HepG2 (cell line): ENCODE data around the gene LANCL3. TPM values are rescaled to one million over a fixed set of nuclear protein-coding genes. Genes with fewer than 3 reads are reported as not detected.

ENCODE experiments used
- ATAC-seq: fragments of 200-7000 bp; cut with Tn5 transposase; 3 replicates; pipeline ENCODE4 v1.9.1; 2020; ENCODE audit warnings: mild to moderate bottlenecking, moderate library complexity
- BruUV-seq: library from RNA; stranded (reverse); fragments of 400-500 nt; replicated peaks from 2 replicates; lab custom pipeline; 2021; lab: Mats Ljungman, UMichigan
- CTCF ChIA-PET: fragments of 300-600 bp; formaldehyde crosslinking; extraction: SDS; loops from one replicate; lab custom pipeline; 2021; ENCODE audit warnings: low total read pairs, inconsistent platforms, low intra/inter-chr PET ratio; lab: Yijun Ruan, JAX
- POLR2A ChIA-PET: fragments of 350-600 bp; sonication (Branson Sonifier 250); formaldehyde crosslinking; loops from one replicate; lab custom pipeline; 2020; ENCODE audit warnings: antibody characterized with exemption, inconsistent platforms; lab: Yijun Ruan, JAX
- DNase-seq: peaks from one replicate; pipeline ENCODE4 v3.0.0-alpha.2; 2015; ENCODE audit warnings: low spot score
- FAIRE-seq: peaks from 3 replicates; lab custom pipeline; 2011; peaks lifted over from hg19 to GRCh38; lab: Jason Lieb, UNC
- H2AFZ ChIP-seq: one replicate; pipeline ENCODE4 v1.6.1; 2011; ENCODE audit warnings: low read length, inconsistent platforms
- H3K27ac ChIP-seq: fragments of 300-600 bp; 3 replicates; pipeline ENCODE4 v1.8.0; 2011; ENCODE audit warnings: mixed run types, mild to moderate bottlenecking, mixed read lengths, low read length, inconsistent platforms; ENCODE audit not compliant: insufficient read depth; ENCODE audit errors: extremely low read length
- H3K27me3 ChIP-seq, 2 experiments: fragments of 200-600 bp in 1 of 2; 2 replicates in 1 of 2; 3 replicates in 1 of 2; pipeline versions ENCODE4 v1.6.0 to v1.8.0; 2011; ENCODE audit warnings: low read length in 2 of 2, mild to moderate bottlenecking in 2 of 2, moderate library complexity in 2 of 2, inconsistent platforms in 1 of 2; ENCODE audit not compliant: insufficient read depth in 2 of 2, control insufficient read depth in 1 of 2
- H3K36me3 ChIP-seq, 2 experiments: fragments of 200-600 bp in 1 of 2; replicated peaks in 1 of 2; 2 replicates in 1 of 2; 3 replicates in 1 of 2; pipeline versions ENCODE4 v1.5.1 to v1.8.0; 2011; ENCODE audit warnings: low read length in 2 of 2, inconsistent platforms in 1 of 2; ENCODE audit not compliant: insufficient read depth in 2 of 2, control insufficient read depth in 1 of 2
- H3K4me1 ChIP-seq: 2 replicates; pipeline ENCODE4 v1.5.1; 2012; ENCODE audit warnings: low read length, inconsistent platforms; ENCODE audit not compliant: insufficient read depth
- H3K4me2 ChIP-seq: 2 replicates; pipeline ENCODE4 v1.6.0; 2011; ENCODE audit warnings: low read depth, low read length, inconsistent platforms
- H3K4me3 ChIP-seq, 3 experiments: fragments of 200-600 bp in 1 of 3; sonication (generic), shearing (Covaris generic) in 1 of 3; replicated peaks in 1 of 3; 2 replicates each; pipeline ENCODE4 v1.5.1; 2011 to 2016; ENCODE audit warnings: low read length in 3 of 3, inconsistent platforms in 2 of 3, low read depth in 2 of 3, mild to moderate bottlenecking in 2 of 3, control low read depth in 1 of 3, mixed read lengths in 1 of 3; ENCODE audit not compliant: insufficient read depth in 1 of 3
- H3K79me2 ChIP-seq: one replicate; pipeline ENCODE4 v1.6.1; 2011; ENCODE audit warnings: low read length, inconsistent platforms; ENCODE audit not compliant: insufficient read depth
- H3K9ac ChIP-seq: 2 replicates; pipeline ENCODE4 v1.6.0; 2011; ENCODE audit warnings: mild to moderate bottlenecking, low read depth, low read length, inconsistent platforms; ENCODE audit not compliant: insufficient read depth
- H3K9me3 ChIP-seq: 2 replicates; pipeline ENCODE4 v1.5.1; 2012; ENCODE audit warnings: mild to moderate bottlenecking, low read length
- H4K20me1 ChIP-seq: 2 replicates; pipeline ENCODE4 v1.6.0; 2011; ENCODE audit warnings: inconsistent platforms, mild to moderate bottlenecking, low read length, moderate library complexity; ENCODE audit not compliant: insufficient read depth
- CEBPZ ChIP-seq: IDR thresholded peaks from 2 replicates; pipeline ENCODE4 v1.6.1; 2012; ENCODE audit warnings: low read length, improper control_type of control experiment
- CERS6 ChIP-seq: sonication (generic); formaldehyde crosslinking; IDR thresholded peaks from 2 replicates; pipeline ENCODE4 v1.5.0; 2020; ENCODE audit warnings: missing genetic modification reagents
- ELK4 ChIP-seq: sonication (generic); formaldehyde crosslinking; IDR thresholded peaks from 2 replicates; pipeline ENCODE4 v1.9.0; 2021; ENCODE audit warnings: missing genetic modification reagents, borderline replicate concordance
- MAX ChIP-seq: IDR thresholded peaks from 2 replicates; pipeline ENCODE4 v1.6.1; 2012; ENCODE audit warnings: inconsistent platforms
- MLLT10 ChIP-seq: sonication (generic); formaldehyde crosslinking; IDR thresholded peaks from 2 replicates; pipeline ENCODE4 v1.4.0; 2020; ENCODE audit warnings: missing genetic modification reagents
- MXD3 ChIP-seq: IDR thresholded peaks from 2 replicates; pipeline ENCODE4 v1.6.1; 2016; ENCODE audit warnings: mild to moderate bottlenecking, missing biosample characterization, missing genetic modification reagents
- SIX1 ChIP-seq: sonication (generic); formaldehyde crosslinking; IDR thresholded peaks from 2 replicates; pipeline ENCODE4 v1.4.0; 2020; ENCODE audit warnings: missing genetic modification reagents, borderline replicate concordance
- SNAPC4 ChIP-seq: sonication (generic); formaldehyde crosslinking; IDR thresholded peaks from 2 replicates; pipeline ENCODE4 v1.4.0; 2020; ENCODE audit warnings: mild to moderate bottlenecking, missing genetic modification reagents
- SP5 ChIP-seq: IDR thresholded peaks from 2 replicates; pipeline ENCODE4 v1.6.1; 2016; ENCODE audit warnings: low read depth, borderline replicate concordance
- XBP1 ChIP-seq: sonication (generic); formaldehyde crosslinking; IDR thresholded peaks from 2 replicates; pipeline ENCODE4 v1.5.0; 2020; ENCODE audit warnings: missing genetic modification reagents
- ZFYVE20 ChIP-seq: sonication (generic); formaldehyde crosslinking; IDR thresholded peaks from 2 replicates; pipeline ENCODE4 v1.8.0; 2023; ENCODE audit warnings: low read depth, mild to moderate bottlenecking, moderate library complexity, missing genetic modification reagents, borderline replicate concordance
- ZNF256 ChIP-seq: sonication (generic); formaldehyde crosslinking; conservative IDR thresholded peaks from 2 replicates; pipeline ENCODE4 v1.4.0; 2020; ENCODE audit warnings: missing genetic modification reagents
- WGBS: methylation state at CpG from one replicate; pipeline ENCODE4 v1.1.6; 2017; ENCODE audit warnings: low lambda C conversion rate; 5-methylcytosine and 5-hydroxymethylcytosine counted together
- in situ Hi-C: cut with HindIII; loops from 2 replicates; pipeline ENCODE4 v1.10.0; 2017; ENCODE audit warnings: low pct_unique_long_range_greater_than_20kb; ENCODE audit not compliant: extremely low pct_ligation_motif_present
- intact Hi-C: fragments of 100-400 bp; cut with micrococcal nuclease; formaldehyde crosslinking; loops from one replicate; pipeline ENCODE4 v1.10.0; 2022; ENCODE audit not compliant: unreplicated experiment
- polyA plus RNA-seq, 8 experiments: library from polyadenylated mRNA; depleted of rRNA in 3 of 8; stranded (reverse) in 7 of 8; unstranded in 1 of 8; fragments of >200 nt; fragmentation: Illumina TruSeq in 4 of 8; extraction: Trizol in 4 of 8; gene quantifications; 2 replicates each; pipeline versions ENCODE4 v1.2.1 to v1.2.3, GENCODE V29; 2011 to 2016; ENCODE audit warnings: low read depth in 4 of 8, missing spikeins in 1 of 8, mixed read lengths in 1 of 8; ENCODE audit not compliant: insufficient read depth in 1 of 8
- total RNA-seq, 5 experiments: library from RNA; depleted of rRNA; stranded (reverse); fragments of >200 nt; fragmentation: Illumina TruSeq; extraction: Trizol; gene quantifications; 2 replicates each; pipeline ENCODE4 v1.2.3, GENCODE V29; 2016; ENCODE audit warnings: low read depth in 1 of 5

Gene LANCL3
- total and polyA plus RNA-seq, 2 of the 13 experiments (the other 11 are each of a cell fraction or from before 2014, with no cell fraction given): not detected

- Histone ChIP-seq H3K27ac (no peak overlapping the region), H3K9ac (no peak overlapping the region), H3K4me1 (no peaks in the 10 kb centered on the region), H3K36me3 (no peaks in the 10 kb centered on the region), H3K27me3 (no peaks in the 10 kb centered on the region), H3K9me3 (no peaks in the 10 kb centered on the region), H3K4me2 (no peak overlapping the region), H3K79me2 (no peaks in the 10 kb centered on the region), H2AFZ (no peak overlapping the region), H4K20me1 (no peaks in the 10 kb centered on the region), H3K4me3 (no peak overlapping the region)
- intact Hi-C loops: no loop called here
- WGBS: 0% methylated on average over 3 of the region's 3 CpGs
- POLR2A ChIA-PET: no interaction called here
- no peak for ATAC-seq
- DNase-seq: no peak
- no TSS peak for BruUV-seq
- in situ Hi-C loops: no loop called here
- FAIRE-seq: no peak
- CTCF ChIA-PET: no interaction called here
- TF ChIP-seq SNAPC4: no peak
- TF ChIP-seq ELK4: no peak
- no peak for TF ChIP-seq SIX1 (CRISPR knock-in tag)
- TF ChIP-seq XBP1: no peak
- TF ChIP-seq ZNF256 (CRISPR knock-in tag): no peak
- no peak for TF ChIP-seq SP5
- no peak for TF ChIP-seq MLLT10 (CRISPR knock-in tag)
- TF ChIP-seq MXD3 (CRISPR knock-in tag): no peak
- no peak for TF ChIP-seq MAX
- no peak for TF ChIP-seq CEBPZ
- no peak for TF ChIP-seq ZFYVE20 (CRISPR knock-in tag)
- TF ChIP-seq CERS6: no peak
Observed at GRCh38 chrX:37726346-37726745, 154.9 kb downstream of the LANCL3 start.
